ENCODE data around the gene PLD5.
"Not testable (repeated sequence)": the region's sequence is repeated elsewhere in the genome, so short reads cannot be mapped to it uniquely, and the experiment has no call there.

Gene PLD5

GRCh38 chr1:242330865-242331264 is 193.6 kb downstream of the PLD5 start:
- not testable (repeated sequence) for H3K4me3 ChIP-seq (ENCODE audit: insufficient read depth in 1 of 2, low read depth in 1 of 2, low read length in 2 of 2); H3K79me1 ChIP-seq (replicated peaks; ENCODE audit: low read length, poor library complexity, severe bottlenecking); H4K91ac ChIP-seq (ENCODE audit: low read length); H4K8ac ChIP-seq (ENCODE audit: low read length); H3K27ac ChIP-seq (ENCODE audit: low read length, poor library complexity, severe bottlenecking); H2AK5ac ChIP-seq (ENCODE audit: low read length, severe bottlenecking); H3K27me3 ChIP-seq (ENCODE audit: control insufficient read depth in 1 of 2, insufficient read depth in 1 of 2, low read length in 2 of 2); H2AFZ ChIP-seq (ENCODE audit: low read depth, low read length); H3K4me2 ChIP-seq (ENCODE audit: low read length, poor library complexity, severe bottlenecking); H2BK12ac ChIP-seq (ENCODE audit: low read length in 2 of 2); H2BK120ac ChIP-seq (ENCODE audit: low read depth, low read length); H3K14ac ChIP-seq (ENCODE audit: low read length in 2 of 2); H3K4ac ChIP-seq (ENCODE audit: low read depth in 1 of 2, low read length in 2 of 2); H3K36me3 ChIP-seq (ENCODE audit: control insufficient read depth in 1 of 2, insufficient read depth in 2 of 2, low read depth in 1 of 2, low read length in 2 of 2); H3K4me1 ChIP-seq (ENCODE audit: control insufficient read depth, insufficient read depth, low read depth, low read length); H3K23ac ChIP-seq (ENCODE audit: low read length in 2 of 2); H3K9ac ChIP-seq (ENCODE audit: low read length); H2BK15ac ChIP-seq (ENCODE audit: low read depth, poor library complexity, severe bottlenecking); H3K18ac ChIP-seq (ENCODE audit: low read depth in 1 of 2, low read length in 2 of 2); H3K9me3 ChIP-seq (ENCODE audit: control insufficient read depth, low read length); H2BK5ac ChIP-seq (ENCODE audit: low read depth, low read length, poor library complexity, severe bottlenecking); DNase-seq
- 93% methylated on average over 5 of the region's 5 CpGs for WGBS

GRCh38 chr1:242327381-242327780 is 197.1 kb downstream of the PLD5 start:
- H4K8ac ChIP-seq (ENCODE audit: low read length); H2BK15ac ChIP-seq (ENCODE audit: low read depth, poor library complexity, severe bottlenecking); H3K14ac ChIP-seq (ENCODE audit: low read length in 2 of 2): not testable (repeated sequence)

GRCh38 chr1:242321981-242322380 is 202.5 kb downstream of the PLD5 start:
- not testable (repeated sequence) for H3K27me3 ChIP-seq (ENCODE audit: control insufficient read depth in 1 of 2, insufficient read depth in 1 of 2, low read length in 2 of 2); H3K4me1 ChIP-seq (ENCODE audit: control insufficient read depth, insufficient read depth, low read depth, low read length); H2BK12ac ChIP-seq (ENCODE audit: low read length in 2 of 2); H2BK120ac ChIP-seq (ENCODE audit: low read depth, low read length); H3K18ac ChIP-seq (ENCODE audit: low read depth in 1 of 2, low read length in 2 of 2); H4K91ac ChIP-seq (ENCODE audit: low read length); H2BK15ac ChIP-seq (ENCODE audit: low read depth, poor library complexity, severe bottlenecking); H3K9ac ChIP-seq (ENCODE audit: low read length); H2AFZ ChIP-seq (ENCODE audit: low read depth, low read length); H3K23ac ChIP-seq (ENCODE audit: low read length in 2 of 2); H3K4me2 ChIP-seq (ENCODE audit: low read length, poor library complexity, severe bottlenecking); H3K27ac ChIP-seq (ENCODE audit: low read length, poor library complexity, severe bottlenecking); H3K4ac ChIP-seq (ENCODE audit: low read depth in 1 of 2, low read length in 2 of 2); H2AK5ac ChIP-seq (ENCODE audit: low read length, severe bottlenecking); H2BK5ac ChIP-seq (ENCODE audit: low read depth, low read length, poor library complexity, severe bottlenecking); H3K4me3 ChIP-seq (ENCODE audit: insufficient read depth in 1 of 2, low read depth in 1 of 2, low read length in 2 of 2); H3K9me3 ChIP-seq (ENCODE audit: control insufficient read depth, low read length); H3K36me3 ChIP-seq (ENCODE audit: control insufficient read depth in 1 of 2, insufficient read depth in 2 of 2, low read depth in 1 of 2, low read length in 2 of 2); DNase-seq; H3K79me1 ChIP-seq (replicated peaks; ENCODE audit: low read length, poor library complexity, severe bottlenecking); H3K14ac ChIP-seq (ENCODE audit: low read length in 2 of 2); H4K8ac ChIP-seq (ENCODE audit: low read length)
- 68% methylated on average over 4 of the region's 7 CpGs for WGBS

More at GRCh38 chr1:242327381-242327780, 197.1 kb downstream of the PLD5 start:
- not testable (repeated sequence) for H2AK5ac ChIP-seq (ENCODE audit: low read length, severe bottlenecking); H4K91ac ChIP-seq (ENCODE audit: low read length); H3K4me1 ChIP-seq (ENCODE audit: control insufficient read depth, insufficient read depth, low read depth, low read length); H3K4me2 ChIP-seq (ENCODE audit: low read length, poor library complexity, severe bottlenecking); H3K9ac ChIP-seq (ENCODE audit: low read length); H2BK12ac ChIP-seq (ENCODE audit: low read length in 2 of 2); H3K27me3 ChIP-seq (ENCODE audit: control insufficient read depth in 1 of 2, insufficient read depth in 1 of 2, low read length in 2 of 2); H3K9me3 ChIP-seq (ENCODE audit: control insufficient read depth, low read length); H3K4ac ChIP-seq (ENCODE audit: low read depth in 1 of 2, low read length in 2 of 2); H3K18ac ChIP-seq (ENCODE audit: low read depth in 1 of 2, low read length in 2 of 2); H2BK120ac ChIP-seq (ENCODE audit: low read depth, low read length); DNase-seq; H2AFZ ChIP-seq (ENCODE audit: low read depth, low read length); H3K23ac ChIP-seq (ENCODE audit: low read length in 2 of 2); H3K27ac ChIP-seq (ENCODE audit: low read length, poor library complexity, severe bottlenecking); H2BK5ac ChIP-seq (ENCODE audit: low read depth, low read length, poor library complexity, severe bottlenecking); H3K36me3 ChIP-seq (ENCODE audit: control insufficient read depth in 1 of 2, insufficient read depth in 2 of 2, low read depth in 1 of 2, low read length in 2 of 2); H3K79me1 ChIP-seq (replicated peaks; ENCODE audit: low read length, poor library complexity, severe bottlenecking); H3K4me3 ChIP-seq (ENCODE audit: insufficient read depth in 1 of 2, low read depth in 1 of 2, low read length in 2 of 2)

- WGBS, result 64% methylated on average over 10 of the region's 10 CpGs
- no peak overlapping the region for H3K9ac ChIP-seq (ENCODE audit: low read length)
- H2AFZ ChIP-seq (ENCODE audit: low read depth, low read length), result no peak overlapping the region
- H2BK15ac ChIP-seq (ENCODE audit: low read depth, poor library complexity, severe bottlenecking), result no peak overlapping the region
- no peak overlapping the region for H3K4me2 ChIP-seq (ENCODE audit: low read length, poor library complexity, severe bottlenecking)
- H3K4me1 ChIP-seq (ENCODE audit: control insufficient read depth, insufficient read depth, low read depth, low read length), result no peaks in the 10 kb centered on the region
- H3K9me3 ChIP-seq (ENCODE audit: control insufficient read depth, low read length), result no peaks in the 10 kb centered on the region
- no peak overlapping the region for H2AK5ac ChIP-seq (ENCODE audit: low read length, severe bottlenecking)
- H3K36me3 ChIP-seq (ENCODE audit: control insufficient read depth in 1 of 2, insufficient read depth in 2 of 2, low read depth in 1 of 2, low read length in 2 of 2), result no peaks in the 10 kb centered on the region
- no peak overlapping the region for H3K18ac ChIP-seq (ENCODE audit: low read depth in 1 of 2, low read length in 2 of 2)
- H3K27me3 ChIP-seq (ENCODE audit: control insufficient read depth in 1 of 2, insufficient read depth in 1 of 2, low read length in 2 of 2), result no peaks in the 10 kb centered on the region
- no peak overlapping the region for H2BK12ac ChIP-seq (ENCODE audit: low read length in 2 of 2)
- no peak overlapping the region for H2BK120ac ChIP-seq (ENCODE audit: low read depth, low read length)
- no peak overlapping the region for H3K14ac ChIP-seq (ENCODE audit: low read length in 2 of 2)
- H3K23ac ChIP-seq (ENCODE audit: low read length in 2 of 2), result no peak overlapping the region
- no peak overlapping the region for H3K27ac ChIP-seq (ENCODE audit: low read length, poor library complexity, severe bottlenecking)
- no peak overlapping the region for H4K8ac ChIP-seq (ENCODE audit: low read length)
- no peak overlapping the region for H2BK5ac ChIP-seq (ENCODE audit: low read depth, low read length, poor library complexity, severe bottlenecking)
- H3K4me3 ChIP-seq (ENCODE audit: insufficient read depth in 1 of 2, low read depth in 1 of 2, low read length in 2 of 2), result no peak overlapping the region
- no peak for DNase-seq
- H3K4ac ChIP-seq (ENCODE audit: low read depth in 1 of 2, low read length in 2 of 2), result no peak overlapping the region
- no peak overlapping the region for H4K91ac ChIP-seq (ENCODE audit: low read length)
- H3K79me1 ChIP-seq (replicated peaks; ENCODE audit: low read length, poor library complexity, severe bottlenecking), result no peaks in the 10 kb centered on the region
Observed at GRCh38 chr1:242318140-242318539, 206.4 kb downstream of the PLD5 start.

All from mesenchymal stem cell (in vitro differentiated cells and primary cell).